Heart left ventricle (tissue), 16 donors: ENCODE data around the gene XPO6. TPM values are rescaled to one million over a fixed set of nuclear protein-coding genes. Genes with fewer than 3 reads are reported as not detected.

ENCODE experiments used
- ATAC-seq, 4 donors: fragments of 200-7000 bp; cut with Tn5 transposase; one replicate each; pipeline ENCODE4 v1.9.1; 2020 to 2022; ENCODE audit warnings: moderate library complexity in 4 of 4, mild to moderate bottlenecking in 3 of 4, moderate number of reproducible peaks in 1 of 4
- DNase-seq, 5 donors: peaks; one replicate each; pipeline ENCODE4 v3.0.0-alpha.2; 2020
- H3K27ac ChIP-seq, 12 donors: fragments of 200-600 bp; sonication (generic) in 4 of 12; one replicate each; pipeline versions ENCODE4 v1.5.0 to v1.8.0; 2016 to 2022; ENCODE audit warnings: mild to moderate bottlenecking in 2 of 12
- H3K27me3 ChIP-seq, 9 donors: fragments of 200-600 bp; sonication (generic) in 2 of 9; one replicate each; pipeline versions ENCODE4 v1.5.1 to v1.8.0; 2016 to 2022; ENCODE audit warnings: mild to moderate bottlenecking in 3 of 9
- H3K36me3 ChIP-seq, 9 donors: fragments of 200-600 bp; sonication (generic) in 2 of 9; one replicate each; pipeline versions ENCODE4 v1.5.0 to v1.8.0; 2018 to 2022; ENCODE audit warnings: mild to moderate bottlenecking in 2 of 9
- H3K4me1 ChIP-seq, 12 donors: fragments of 200-600 bp; sonication (generic) in 4 of 12; one replicate each; pipeline versions ENCODE4 v1.5.0 to v1.8.0; 2016 to 2022; ENCODE audit warnings: mild to moderate bottlenecking in 3 of 12
- H3K4me3 ChIP-seq, 12 donors: fragments of 200-600 bp; sonication (generic) in 4 of 12; one replicate each; pipeline versions ENCODE4 v1.5.0 to v1.8.0; 2017 to 2022; ENCODE audit warnings: mild to moderate bottlenecking in 9 of 12, moderate library complexity in 4 of 12
- H3K9me3 ChIP-seq, 12 donors: fragments of 200-600 bp; sonication (generic) in 4 of 12; one replicate each; pipeline versions ENCODE4 v1.5.0 to v1.8.0; 2016 to 2022; ENCODE audit warnings: mild to moderate bottlenecking in 1 of 12
- POLR2A ChIP-seq, 2 donors: fragments of 450-650 bp; IDR thresholded peaks; one replicate each; pipeline ENCODE4 v1.6.1; 2017; ENCODE audit warnings: antibody characterized with exemption in 2 of 2, mild to moderate bottlenecking in 2 of 2, moderate library complexity in 2 of 2
- WGBS, 4 donors: extraction: QIAGEN DNeasy Blood & Tissue Kit in 2 of 4; methylation state at CpG; one replicate each; pipeline versions ENCODE4 v1.1.5 to v1.1.7; 2013 to 2018; 5-methylcytosine and 5-hydroxymethylcytosine counted together
- intact Hi-C, 10 donors: fragments of 100-400 bp; cut with DNase I; formaldehyde crosslinking; loops; one replicate each; pipeline versions ENCODE4 v1.11.1 to v1.14.2; 2022
- polyA plus RNA-seq, 2 donors: library from polyadenylated mRNA; stranded (reverse); fragments of 200-250 nt; gene quantifications; one replicate each; pipeline ENCODE4 v1.2.3, GENCODE V29; 2013
- total RNA-seq, 9 donors: library from RNA; depleted of rRNA in 2 of 9; stranded (reverse); fragments of >200 nt in 2 of 9; fragmentation: NEBNext Ultra II Directional in 3 of 9; extraction: Animal tissue kit (Norgen Biotek cat#: 25700) in 3 of 9; gene quantifications; one replicate each; pipeline versions ENCODE4 v1.1.0 to v1.2.4, GENCODE V29; 2016 to 2023
- TF ChIP-seq, protein P1 (sequence below), 12 donors: fragments of 200-600 bp; sonication (generic) in 4 of 12; IDR thresholded peaks; one replicate each; pipeline versions ENCODE4 v1.5.0 to v1.8.0; 2018 to 2022; ENCODE audit warnings: antibody characterized with exemption in 12 of 12, mild to moderate bottlenecking in 5 of 12
- donor health status: ischemic (EF 13 %, LVEDD 7.1; RV severe dilation, severe dysfunction).
- donor health status: healthy with polysubstance abuse.
- donor health status: DM: no; HTN: yes; CAD: no.
- donor health status: DM: no; HTN: no; CAD: no.
- donor health status: ischemic (EF 25% LVEDD 6.9; RV normal size, moderate dysfunction).
- donor health status: ischemic (EF 25% LVEDD 5.7; RV mildly dilated, moderate dysfunction).
- donor health status: healthy.
- donor health status: DM: yes; HTN: yes; CAD: no.
- donor health status: ischemic (EF 35%, LVEDD 5.7; RV mildly dilated, moderate dysfunction).
- donor health status: nonischemic (EF 11% LVEDD 7.7; RV severe dilation, severe dysfunction).
- donor health status: DM: yes; HTN: yes; CAD: no.
- donor health status: PGD.
- donor health status: ischemic (EF 29% LVEDD 5.4; RV normal size, mild dysfunction).
- donor health status: nonischemic (EF 23%, LVEDD 6.1; RV moderate dilation, normal function).

Gene XPO6
- total and polyA plus RNA-seq, 11 donors = 19.8 to 78.0 (median 33.0) TPM

DNA sequence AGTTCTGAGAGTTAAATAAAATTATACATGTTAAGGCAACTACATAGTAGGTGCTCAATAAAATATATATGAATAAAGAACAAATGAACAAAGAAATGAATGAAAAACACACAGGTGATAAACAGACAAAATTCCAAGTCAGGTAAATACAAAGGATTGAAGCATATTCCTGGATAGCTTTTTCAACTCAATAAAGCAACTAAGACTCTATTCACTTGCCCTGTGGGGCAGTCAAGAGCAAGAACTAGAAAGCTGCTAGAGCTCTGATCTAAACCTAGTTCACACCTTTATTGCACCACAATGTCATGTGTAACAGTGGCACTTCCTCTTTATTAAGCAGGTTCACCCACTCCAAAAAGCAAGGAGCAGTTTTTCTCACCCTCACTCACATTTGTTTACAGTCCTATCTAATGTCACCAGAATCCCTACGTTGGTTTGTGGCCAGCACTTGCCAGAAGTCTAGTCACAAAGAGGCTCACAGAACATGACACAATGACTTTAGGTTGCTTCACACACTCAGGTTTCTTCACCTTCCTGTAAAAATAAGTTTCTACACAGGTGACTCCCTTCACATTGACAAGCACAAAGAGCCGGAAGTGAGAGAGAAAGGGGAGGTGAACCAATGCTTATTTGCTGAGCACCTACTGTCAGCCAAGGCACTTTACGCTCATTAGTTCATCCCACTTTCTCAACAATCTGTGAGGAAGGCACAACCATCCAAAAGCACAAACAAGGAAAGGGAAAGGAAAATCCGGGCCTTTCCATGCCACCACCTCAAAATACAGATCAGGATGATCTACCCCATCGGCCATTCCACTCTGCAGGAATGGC is 70.8 kb downstream of the XPO6 start:
- DNase-seq = no peak
- peaks cover 2 to 64% (median 39%) of the 10 kb centered on the region in 9 donors for H3K36me3 ChIP-seq
- intact Hi-C loops = no loop called here
- no peak for TF ChIP-seq POLR2A (IDR thresholded peaks at IDR 0.05)
- H3K4me3 ChIP-seq = peak overlapping the region in 1 of 12 donors; percentile 42
- no peaks in the 10 kb centered on the region for H3K9me3 ChIP-seq
- H3K4me1 ChIP-seq = peaks cover 0 to 70% (median 0%) of the 10 kb centered on the region in 12 donors
- peak; percentile 41 to 62 (median 56) for ATAC-seq
- H3K27me3 ChIP-seq = no peaks in the 10 kb centered on the region
- WGBS, 4 donors = 83 to 85% (median 84%) methylated on average over 5 of the region's 5 CpGs
- H3K27ac ChIP-seq = peak overlapping the region in 5 of 12 donors; percentile 18 to 90 (median 47)

DNA sequence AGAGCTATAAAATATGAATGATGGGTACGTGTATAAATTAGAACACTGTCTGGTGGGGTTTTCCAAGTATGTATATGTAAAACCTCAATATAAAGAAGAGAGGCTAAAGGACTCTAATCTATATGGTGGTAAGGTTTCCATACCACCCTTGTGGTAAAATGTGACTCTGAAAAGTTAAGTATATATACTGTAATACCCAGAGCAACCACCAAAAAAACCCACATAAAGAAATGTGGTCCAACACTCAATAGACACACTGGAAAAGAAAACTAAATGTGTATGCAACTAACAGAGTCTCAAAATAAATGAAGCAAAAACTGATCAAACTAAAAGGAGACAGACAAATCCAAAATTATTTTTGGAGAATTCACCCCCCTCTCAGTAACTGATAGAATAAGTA is 72.2 kb downstream of the XPO6 start:
- Histone ChIP-seq H3K27me3 (no peaks in the 10 kb centered on the region), H3K27ac (peak overlapping the region in 1 of 12 donors; percentile 90), H3K4me3 (no peak overlapping the region), H3K9me3 (no peaks in the 10 kb centered on the region), H3K36me3 (peaks cover 2 to 64% (median 33%) of the 10 kb centered on the region in 9 donors), H3K4me1 (peaks cover 0 to 56% (median 0%) of the 10 kb centered on the region in 12 donors)
- DNase-seq (no peak), ATAC-seq (no peak)
- 93 to 96% (median 95%) methylated on average over 1 of the region's 1 CpG for WGBS, 4 donors
- TF ChIP-seq, protein P1, sequence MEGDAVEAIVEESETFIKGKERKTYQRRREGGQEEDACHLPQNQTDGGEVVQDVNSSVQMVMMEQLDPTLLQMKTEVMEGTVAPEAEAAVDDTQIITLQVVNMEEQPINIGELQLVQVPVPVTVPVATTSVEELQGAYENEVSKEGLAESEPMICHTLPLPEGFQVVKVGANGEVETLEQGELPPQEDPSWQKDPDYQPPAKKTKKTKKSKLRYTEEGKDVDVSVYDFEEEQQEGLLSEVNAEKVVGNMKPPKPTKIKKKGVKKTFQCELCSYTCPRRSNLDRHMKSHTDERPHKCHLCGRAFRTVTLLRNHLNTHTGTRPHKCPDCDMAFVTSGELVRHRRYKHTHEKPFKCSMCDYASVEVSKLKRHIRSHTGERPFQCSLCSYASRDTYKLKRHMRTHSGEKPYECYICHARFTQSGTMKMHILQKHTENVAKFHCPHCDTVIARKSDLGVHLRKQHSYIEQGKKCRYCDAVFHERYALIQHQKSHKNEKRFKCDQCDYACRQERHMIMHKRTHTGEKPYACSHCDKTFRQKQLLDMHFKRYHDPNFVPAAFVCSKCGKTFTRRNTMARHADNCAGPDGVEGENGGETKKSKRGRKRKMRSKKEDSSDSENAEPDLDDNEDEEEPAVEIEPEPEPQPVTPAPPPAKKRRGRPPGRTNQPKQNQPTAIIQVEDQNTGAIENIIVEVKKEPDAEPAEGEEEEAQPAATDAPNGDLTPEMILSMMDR (IDR thresholded peaks at IDR 0.05) = peak in 3 of 12 donors; percentile 28 to 51 (median 46)
- no peak for TF ChIP-seq POLR2A (IDR thresholded peaks at IDR 0.05)
- intact Hi-C loops = loop anchor here in 1 of 10 donors (10.0 kb wide), 1 partner anchor 65 kb away; no protein-coding TSS in a partner anchor

DNA sequence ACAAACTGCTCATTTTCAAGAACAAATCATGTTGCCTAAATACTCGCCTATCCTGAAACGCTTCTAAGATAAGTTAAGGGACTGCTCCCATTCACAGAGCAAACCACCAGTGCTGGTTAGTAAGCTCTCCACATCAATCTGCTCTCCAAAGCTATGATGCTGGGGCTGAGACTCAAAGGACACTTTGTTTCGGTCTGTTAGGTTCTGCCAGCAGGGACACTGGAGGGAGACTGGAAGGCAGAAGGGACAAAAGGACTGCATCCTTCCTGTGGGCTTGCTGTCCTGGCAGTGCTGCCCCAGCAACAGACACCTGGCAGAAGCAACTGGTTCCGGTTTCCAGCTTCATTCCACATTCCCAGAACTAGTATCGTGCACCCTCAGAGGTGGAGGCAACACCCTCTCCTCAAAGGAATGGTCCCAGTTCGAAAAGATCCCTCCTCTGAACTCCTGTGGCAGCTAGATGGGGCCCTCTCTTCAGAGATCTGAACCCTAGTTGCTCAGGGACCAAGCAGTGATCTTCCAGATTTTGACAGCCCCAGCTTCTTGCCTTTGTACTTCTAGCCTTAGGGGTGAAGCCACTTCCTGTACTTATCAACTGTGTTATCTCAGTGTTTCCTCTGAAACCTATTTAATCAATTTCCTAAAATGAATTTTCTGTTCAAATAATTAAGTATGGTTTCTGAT is 74.9 kb downstream of the XPO6 start:
- Histone ChIP-seq H3K36me3 (peaks cover 2 to 74% (median 50%) of the 10 kb centered on the region in 9 donors), H3K27ac (peak overlapping the region in 1 of 12 donors; percentile 23), H3K27me3 (no peaks in the 10 kb centered on the region), H3K9me3 (no peaks in the 10 kb centered on the region), H3K4me3 (no peak overlapping the region), H3K4me1 (peaks cover 0 to 32% (median 0%) of the 10 kb centered on the region in 12 donors)
- DNase-seq (no peak), ATAC-seq (no peak)
- 83 to 88% (median 86%) methylated on average over 4 to 6 of the region's 6 CpGs for WGBS, 4 donors
- TF ChIP-seq POLR2A (IDR thresholded peaks at IDR 0.05) = no peak
- TF ChIP-seq, protein P1 (IDR thresholded peaks at IDR 0.05) = peak in 2 of 12 donors; percentile 8 to 13
- intact Hi-C loops = loop anchor here in 1 of 10 donors (10.0 kb wide), 1 partner anchor 62 kb away; no protein-coding TSS in a partner anchor

DNA sequence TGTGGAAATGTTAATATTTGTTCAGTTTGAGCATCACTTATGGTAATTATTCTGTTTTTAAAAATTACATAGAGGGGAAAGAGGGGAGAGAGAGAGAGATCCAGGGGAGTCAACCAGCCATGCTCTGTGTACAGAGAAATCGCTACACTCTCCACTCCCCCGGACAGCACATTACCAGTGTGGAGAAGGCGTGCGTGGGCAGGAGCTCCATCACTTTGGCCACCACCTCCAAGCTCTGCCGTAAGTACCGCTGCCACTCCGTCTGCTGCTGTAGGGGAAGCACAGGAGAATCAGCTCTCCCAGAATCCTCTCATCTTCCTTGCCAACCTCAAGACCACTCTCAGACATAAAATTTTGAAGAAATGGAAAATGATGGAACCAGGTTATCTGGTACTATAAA is 78.1 kb downstream of the XPO6 start:
- 90 to 95% (median 92%) methylated on average over 7 of the region's 7 CpGs for WGBS, 4 donors
- H3K27ac ChIP-seq = no peak overlapping the region
- no peak overlapping the region for H3K4me3 ChIP-seq
- no peaks in the 10 kb centered on the region for H3K9me3 ChIP-seq
- no peaks in the 10 kb centered on the region for H3K27me3 ChIP-seq
- H3K36me3 ChIP-seq = peaks cover 0 to 85% (median 69%) of the 10 kb centered on the region in 9 donors
- no peak for DNase-seq
- TF ChIP-seq POLR2A (IDR thresholded peaks at IDR 0.05) = no peak
- TF ChIP-seq, protein P1 (IDR thresholded peaks at IDR 0.05) = no peak
- intact Hi-C loops = loop anchor here in 1 of 10 donors (10.0 kb wide), 1 partner anchor 59 kb away; no protein-coding TSS in a partner anchor
- peaks cover 0 to 12% (median 0%) of the 10 kb centered on the region in 12 donors for H3K4me1 ChIP-seq
- no peak for ATAC-seq
